ENCODE measurements around the gene SEPTIN1. TPM values are rescaled to one million over a fixed set of nuclear protein-coding genes. Genes with fewer than 3 reads are reported as not detected.

Gene SEPTIN1
- total and polyA plus RNA-seq, 2 of the 13 experiments (the other 11 are each of a cell fraction or from before 2014, with no cell fraction given) = 0.18 to 0.67 TPM

- TF ChIP-seq, protein P1, sequence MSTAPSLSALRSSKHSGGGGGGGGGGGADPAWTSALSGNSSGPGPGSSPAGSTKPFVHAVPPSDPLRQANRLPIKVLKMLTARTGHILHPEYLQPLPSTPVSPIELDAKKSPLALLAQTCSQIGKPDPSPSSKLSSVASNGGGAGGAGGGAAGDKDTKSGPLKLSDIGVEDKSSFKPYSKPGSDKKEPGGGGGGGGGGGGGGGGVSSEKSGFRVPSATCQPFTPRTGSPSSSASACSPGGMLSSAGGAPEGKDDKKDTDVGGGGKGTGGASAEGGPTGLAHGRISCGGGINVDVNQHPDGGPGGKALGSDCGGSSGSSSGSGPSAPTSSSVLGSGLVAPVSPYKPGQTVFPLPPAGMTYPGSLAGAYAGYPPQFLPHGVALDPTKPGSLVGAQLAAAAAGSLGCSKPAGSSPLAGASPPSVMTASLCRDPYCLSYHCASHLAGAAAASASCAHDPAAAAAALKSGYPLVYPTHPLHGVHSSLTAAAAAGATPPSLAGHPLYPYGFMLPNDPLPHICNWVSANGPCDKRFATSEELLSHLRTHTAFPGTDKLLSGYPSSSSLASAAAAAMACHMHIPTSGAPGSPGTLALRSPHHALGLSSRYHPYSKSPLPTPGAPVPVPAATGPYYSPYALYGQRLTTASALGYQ (CRISPR knock-in tag; IDR thresholded peaks at IDR 0.05) = no peak
- TF ChIP-seq ZNF326 (CRISPR knock-in tag; IDR thresholded peaks at IDR 0.05; ENCODE audit: borderline replicate concordance) (no peak), HDAC2 (CRISPR knock-in tag; IDR thresholded peaks at IDR 0.05) (peak; percentile 56), HNRNPK (IDR thresholded peaks at IDR 0.05; ENCODE audit: low read depth, low read length, poor library complexity, severe bottlenecking) (no peak), MXI1 (IDR thresholded peaks at IDR 0.05; ENCODE audit: borderline replicate concordance, low read depth, low read length) (peak; percentile 56; the same call in 1 of the 3 replicates), ZNF703 (CRISPR knock-in tag; IDR thresholded peaks at IDR 0.05; ENCODE audit: borderline replicate concordance) (no peak), GMEB1 (CRISPR knock-in tag; IDR thresholded peaks at IDR 0.05; ENCODE audit: borderline replicate concordance) (0 out of 2 replicates have a peak, but pooled peaks have one; percentile 59), DR1 (CRISPR knock-in tag; IDR thresholded peaks at IDR 0.05) (0 out of 2 replicates have a peak, but pooled peaks have one; percentile 49), MAFF (IDR thresholded peaks at IDR 0.05; ENCODE audit: low read depth, low read length) (no peak), ZNF558 (CRISPR knock-in tag; IDR thresholded peaks at IDR 0.05; ENCODE audit: borderline replicate concordance) (0 out of 2 replicates have a peak, but pooled peaks have one; percentile 7), NPAS2 (CRISPR knock-in tag; IDR thresholded peaks at IDR 0.05; ENCODE audit: borderline replicate concordance) (no peak), ADNP (CRISPR knock-in tag; IDR thresholded peaks at IDR 0.05) (no peak), TGIF2 (CRISPR knock-in tag; IDR thresholded peaks at IDR 0.05) (0 out of 2 replicates have a peak, but pooled peaks have one; percentile 59), POLR2AphosphoS5 (IDR thresholded peaks at IDR 0.05; ENCODE audit: low read depth, low read length) (no peak; the same call in 1 of the 2 replicates), HOXA7 (CRISPR knock-in tag; IDR thresholded peaks at IDR 0.05) (no peak), KLF6 (CRISPR knock-in tag; IDR thresholded peaks at IDR 0.05) (peak; percentile 77; the same call in 1 of the 2 replicates), ZMAT5 (CRISPR knock-in tag; IDR thresholded peaks at IDR 0.05; ENCODE audit: borderline replicate concordance, low read depth) (no peak)
- TF ChIP-seq, protein P2, sequence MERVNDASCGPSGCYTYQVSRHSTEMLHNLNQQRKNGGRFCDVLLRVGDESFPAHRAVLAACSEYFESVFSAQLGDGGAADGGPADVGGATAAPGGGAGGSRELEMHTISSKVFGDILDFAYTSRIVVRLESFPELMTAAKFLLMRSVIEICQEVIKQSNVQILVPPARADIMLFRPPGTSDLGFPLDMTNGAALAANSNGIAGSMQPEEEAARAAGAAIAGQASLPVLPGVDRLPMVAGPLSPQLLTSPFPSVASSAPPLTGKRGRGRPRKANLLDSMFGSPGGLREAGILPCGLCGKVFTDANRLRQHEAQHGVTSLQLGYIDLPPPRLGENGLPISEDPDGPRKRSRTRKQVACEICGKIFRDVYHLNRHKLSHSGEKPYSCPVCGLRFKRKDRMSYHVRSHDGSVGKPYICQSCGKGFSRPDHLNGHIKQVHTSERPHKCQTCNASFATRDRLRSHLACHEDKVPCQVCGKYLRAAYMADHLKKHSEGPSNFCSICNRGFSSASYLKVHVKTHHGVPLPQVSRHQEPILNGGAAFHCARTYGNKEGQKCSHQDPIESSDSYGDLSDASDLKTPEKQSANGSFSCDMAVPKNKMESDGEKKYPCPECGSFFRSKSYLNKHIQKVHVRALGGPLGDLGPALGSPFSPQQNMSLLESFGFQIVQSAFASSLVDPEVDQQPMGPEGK (CRISPR knock-in tag; IDR thresholded peaks at IDR 0.05) = peak; percentile 84
- TF ChIP-seq, protein P3, sequence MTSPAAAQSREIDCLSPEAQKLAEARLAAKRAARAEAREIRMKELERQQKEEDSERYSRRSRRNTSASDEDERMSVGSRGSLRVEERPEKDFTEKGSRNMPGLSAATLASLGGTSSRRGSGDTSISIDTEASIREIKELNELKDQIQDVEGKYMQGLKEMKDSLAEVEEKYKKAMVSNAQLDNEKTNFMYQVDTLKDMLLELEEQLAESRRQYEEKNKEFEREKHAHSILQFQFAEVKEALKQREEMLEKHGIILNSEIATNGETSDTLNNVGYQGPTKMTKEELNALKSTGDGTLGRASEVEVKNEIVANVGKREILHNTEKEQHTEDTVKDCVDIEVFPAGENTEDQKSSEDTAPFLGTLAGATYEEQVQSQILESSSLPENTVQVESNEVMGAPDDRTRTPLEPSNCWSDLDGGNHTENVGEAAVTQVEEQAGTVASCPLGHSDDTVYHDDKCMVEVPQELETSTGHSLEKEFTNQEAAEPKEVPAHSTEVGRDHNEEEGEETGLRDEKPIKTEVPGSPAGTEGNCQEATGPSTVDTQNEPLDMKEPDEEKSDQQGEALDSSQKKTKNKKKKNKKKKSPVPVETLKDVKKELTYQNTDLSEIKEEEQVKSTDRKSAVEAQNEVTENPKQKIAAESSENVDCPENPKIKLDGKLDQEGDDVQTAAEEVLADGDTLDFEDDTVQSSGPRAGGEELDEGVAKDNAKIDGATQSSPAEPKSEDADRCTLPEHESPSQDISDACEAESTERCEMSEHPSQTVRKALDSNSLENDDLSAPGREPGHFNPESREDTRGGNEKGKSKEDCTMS (CRISPR knock-in tag; conservative IDR thresholded peaks at IDR 0.05) = no peak
These were observed 27.0 kb upstream of the SEPTIN1 start (continued) for GRCh38 chr16:30409125-30410060.
